SU-DHL-6 (cell line): ENCODE data around the gene BCAS1.

Experiments used
- EZH2phosphoT487 ChIP-seq: fragments of 200-600 bp; sonication (generic), shearing (Covaris generic); conservative IDR thresholded peaks from 2 replicates; pipeline ENCODE4 v1.6.1; 2018; ENCODE audit warnings: mild to moderate bottlenecking, antibody characterized with exemption, low read length, moderate library complexity, mixed read lengths
- TF ChIP-seq, protein P1 (sequence below): fragments of 200-600 bp; sonication (generic); IDR thresholded peaks from one replicate; pipeline ENCODE4 v1.5.1; 2017; ENCODE audit warnings: antibody characterized with exemption, mild to moderate bottlenecking, low read length, moderate library complexity; ENCODE audit not compliant: insufficient read depth, poor library complexity, severe bottlenecking

- no peak for TF ChIP-seq EZH2phosphoT487
- TF ChIP-seq, protein P1, sequence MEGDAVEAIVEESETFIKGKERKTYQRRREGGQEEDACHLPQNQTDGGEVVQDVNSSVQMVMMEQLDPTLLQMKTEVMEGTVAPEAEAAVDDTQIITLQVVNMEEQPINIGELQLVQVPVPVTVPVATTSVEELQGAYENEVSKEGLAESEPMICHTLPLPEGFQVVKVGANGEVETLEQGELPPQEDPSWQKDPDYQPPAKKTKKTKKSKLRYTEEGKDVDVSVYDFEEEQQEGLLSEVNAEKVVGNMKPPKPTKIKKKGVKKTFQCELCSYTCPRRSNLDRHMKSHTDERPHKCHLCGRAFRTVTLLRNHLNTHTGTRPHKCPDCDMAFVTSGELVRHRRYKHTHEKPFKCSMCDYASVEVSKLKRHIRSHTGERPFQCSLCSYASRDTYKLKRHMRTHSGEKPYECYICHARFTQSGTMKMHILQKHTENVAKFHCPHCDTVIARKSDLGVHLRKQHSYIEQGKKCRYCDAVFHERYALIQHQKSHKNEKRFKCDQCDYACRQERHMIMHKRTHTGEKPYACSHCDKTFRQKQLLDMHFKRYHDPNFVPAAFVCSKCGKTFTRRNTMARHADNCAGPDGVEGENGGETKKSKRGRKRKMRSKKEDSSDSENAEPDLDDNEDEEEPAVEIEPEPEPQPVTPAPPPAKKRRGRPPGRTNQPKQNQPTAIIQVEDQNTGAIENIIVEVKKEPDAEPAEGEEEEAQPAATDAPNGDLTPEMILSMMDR, result no peak
Observed at GRCh38 chr20:54110041-54110440, 39.6 kb upstream of the BCAS1 start.
